SKM-1 treated with dmso at 0.1 percent for 144 hours (cell line): ENCODE measurements around the gene ATP11B.

Experiments
- DNase-seq: peaks from one replicate; lab custom pipeline; 2025; ENCODE audit not compliant: unreplicated experiment; lab: John Stamatoyannopoulos, UW

Gene ATP11B

GRCh38 chr3:182792901-182793662 lies at the start of gene ATP11B:
ATP11B (plus strand) TSS chr3:182793504; CDS start chr3:182793760, 256 bp downstream.
- DNase-seq = peak; percentile 85

GRCh38 chr3:182746959-182747358 lies 46.3 kb upstream of the ATP11B start:
- DNase-seq = no peak

- DNase-seq = no peak
These were observed 38.0 kb upstream of the ATP11B start for GRCh38 chr3:182755308-182755707.

- DNase-seq = no peak
These were observed 37.6 kb upstream of the ATP11B start for GRCh38 chr3:182755712-182756111.

GRCh38 chr3:182760576-182761164 lies 32.6 kb upstream of the ATP11B start:
- DNase-seq = no peak

GRCh38 chr3:182763896-182764295 lies 29.4 kb upstream of the ATP11B start:
- no peak for DNase-seq

GRCh38 chr3:182765287-182765686 lies 28.0 kb upstream of the ATP11B start:
- DNase-seq = no peak

- DNase-seq = no peak
These were observed 27.2 kb upstream of the ATP11B start for GRCh38 chr3:182766099-182766498.

GRCh38 chr3:182768413-182768812 lies 24.9 kb upstream of the ATP11B start:
- no peak for DNase-seq

- DNase-seq = no peak
These were observed 23.6 kb upstream of the ATP11B start for GRCh38 chr3:182769673-182770072.

- DNase-seq = no peak
These were observed 11.2 kb upstream of the ATP11B start for GRCh38 chr3:182782149-182782548.

GRCh38 chr3:182783106-182783505 lies 10.2 kb upstream of the ATP11B start:
- DNase-seq = no peak

GRCh38 chr3:182784542-182784941 lies 8.8 kb upstream of the ATP11B start:
- no peak for DNase-seq

GRCh38 chr3:182785142-182785541 lies 8.2 kb upstream of the ATP11B start:
- no peak for DNase-seq

- no peak for DNase-seq
These were observed 7.5 kb upstream of the ATP11B start for GRCh38 chr3:182785756-182786155.

- DNase-seq = no peak
These were observed 6.6 kb upstream of the ATP11B start for GRCh38 chr3:182786564-182787196.

GRCh38 chr3:182787302-182788036 lies 5.8 kb upstream of the ATP11B start:
- no peak for DNase-seq

GRCh38 chr3:182789371-182789770 lies 3.9 kb upstream of the ATP11B start:
- peak; percentile 23 for DNase-seq

- DNase-seq = no peak
These were observed 2.7 kb upstream of the ATP11B start for GRCh38 chr3:182790612-182791011.

- peak; percentile 26 for DNase-seq
These were observed 555 bp downstream of the ATP11B start for GRCh38 chr3:182793663-182794454.
